ENCODE data around the gene OSBPL6.

- TF ChIP-seq POLR2A (IDR thresholded peaks at IDR 0.05; ENCODE audit: low read length) (no peak), GATA1 (IDR thresholded peaks at IDR 0.05; ENCODE audit: low read depth, low read length) (no peak)
Measured at GRCh38 chr2:178298785-178299212, 104.5 kb downstream of the OSBPL6 start.
